ENCODE results near the gene CIRBP. TPM values are rescaled to one million over a fixed set of nuclear protein-coding genes. Genes with fewer than 3 reads are reported as not detected.

The CIRBP gene
- total and polyA plus RNA-seq, 9 of the 15 experiments (the other 6 are each of a cell fraction or from before 2014, with no cell fraction given) = 20.5 to 327 (median 176) TPM

- TF ChIP-seq, protein P1, sequence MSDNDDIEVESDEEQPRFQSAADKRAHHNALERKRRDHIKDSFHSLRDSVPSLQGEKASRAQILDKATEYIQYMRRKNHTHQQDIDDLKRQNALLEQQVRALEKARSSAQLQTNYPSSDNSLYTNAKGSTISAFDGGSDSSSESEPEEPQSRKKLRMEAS (CRISPR knock-in tag; IDR thresholded peaks at IDR 0.05) = peak; percentile 85
- no peak for TF ChIP-seq ZBTB17 (CRISPR knock-in tag; IDR thresholded peaks at IDR 0.05)
- TF ChIP-seq, protein P2, sequence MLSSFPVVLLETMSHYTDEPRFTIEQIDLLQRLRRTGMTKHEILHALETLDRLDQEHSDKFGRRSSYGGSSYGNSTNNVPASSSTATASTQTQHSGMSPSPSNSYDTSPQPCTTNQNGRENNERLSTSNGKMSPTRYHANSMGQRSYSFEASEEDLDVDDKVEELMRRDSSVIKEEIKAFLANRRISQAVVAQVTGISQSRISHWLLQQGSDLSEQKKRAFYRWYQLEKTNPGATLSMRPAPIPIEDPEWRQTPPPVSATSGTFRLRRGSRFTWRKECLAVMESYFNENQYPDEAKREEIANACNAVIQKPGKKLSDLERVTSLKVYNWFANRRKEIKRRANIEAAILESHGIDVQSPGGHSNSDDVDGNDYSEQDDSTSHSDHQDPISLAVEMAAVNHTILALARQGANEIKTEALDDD (IDR thresholded peaks at IDR 0.05) = no peak
- TF ChIP-seq GTF3C2 (IDR thresholded peaks at IDR 0.05; ENCODE audit: borderline replicate concordance, extremely low read depth, insufficient read length) = no peak
- no peak for TF ChIP-seq EZH2 (IDR thresholded peaks at IDR 0.05; ENCODE audit: borderline replicate concordance, low read depth, low read length)
- no peak for TF ChIP-seq EWSR1 (IDR thresholded peaks at IDR 0.05; ENCODE audit: borderline replicate concordance, low read depth, partially characterized antibody)
- no peak for TF ChIP-seq TOE1 (IDR thresholded peaks at IDR 0.05; ENCODE audit: borderline replicate concordance)
- no peak for TF ChIP-seq TOE1 (CRISPR knock-in tag; IDR thresholded peaks at IDR 0.05; ENCODE audit: borderline replicate concordance, low read depth)
- no peak for TF ChIP-seq MTF1 (CRISPR knock-in tag; IDR thresholded peaks at IDR 0.05; ENCODE audit: borderline replicate concordance)
- no peak for TF ChIP-seq DMBX1 (CRISPR knock-in tag; IDR thresholded peaks at IDR 0.05; ENCODE audit: borderline replicate concordance)
- peak; percentile 72; the same call in 1 of the 2 replicates for TF ChIP-seq KLF13 (tag; IDR thresholded peaks at IDR 0.05; ENCODE audit: borderline replicate concordance, low read depth)
- no peak for TF ChIP-seq CEBPB (tag; IDR thresholded peaks at IDR 0.05)
- no peak for TF ChIP-seq XRCC4 (IDR thresholded peaks at IDR 0.05; ENCODE audit: extremely low read depth, insufficient read depth, insufficient read length)
- TF ChIP-seq HIVEP1 (CRISPR knock-in tag; IDR thresholded peaks at IDR 0.05) = no peak
- TF ChIP-seq ZBTB5 (IDR thresholded peaks at IDR 0.05) = no peak
- TF ChIP-seq, protein P3, sequence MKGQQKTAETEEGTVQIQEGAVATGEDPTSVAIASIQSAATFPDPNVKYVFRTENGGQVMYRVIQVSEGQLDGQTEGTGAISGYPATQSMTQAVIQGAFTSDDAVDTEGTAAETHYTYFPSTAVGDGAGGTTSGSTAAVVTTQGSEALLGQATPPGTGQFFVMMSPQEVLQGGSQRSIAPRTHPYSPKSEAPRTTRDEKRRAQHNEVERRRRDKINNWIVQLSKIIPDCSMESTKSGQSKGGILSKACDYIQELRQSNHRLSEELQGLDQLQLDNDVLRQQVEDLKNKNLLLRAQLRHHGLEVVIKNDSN (CRISPR knock-in tag; IDR thresholded peaks at IDR 0.05) = no peak
- no peak for TF ChIP-seq POLR2AphosphoS2 (IDR thresholded peaks at IDR 0.05; ENCODE audit: low read length)
- no peak for TF ChIP-seq NR4A1 (CRISPR knock-in tag; IDR thresholded peaks at IDR 0.05)
- no peak for TF ChIP-seq NR4A1 (tag; IDR thresholded peaks at IDR 0.05)
- no peak for TF ChIP-seq PRMT5 (CRISPR knock-in tag; IDR thresholded peaks at IDR 0.05)
- no peak for TF ChIP-seq SETDB1 (IDR thresholded peaks at IDR 0.05; ENCODE audit: low read length)
Measured at GRCh38 chr19:1249298-1249989, 19.7 kb upstream of the CIRBP start (continued).

Data from K562 (cell line).